ENCODE measurements around the gene ZNF597.

Gene ZNF597

DNA sequence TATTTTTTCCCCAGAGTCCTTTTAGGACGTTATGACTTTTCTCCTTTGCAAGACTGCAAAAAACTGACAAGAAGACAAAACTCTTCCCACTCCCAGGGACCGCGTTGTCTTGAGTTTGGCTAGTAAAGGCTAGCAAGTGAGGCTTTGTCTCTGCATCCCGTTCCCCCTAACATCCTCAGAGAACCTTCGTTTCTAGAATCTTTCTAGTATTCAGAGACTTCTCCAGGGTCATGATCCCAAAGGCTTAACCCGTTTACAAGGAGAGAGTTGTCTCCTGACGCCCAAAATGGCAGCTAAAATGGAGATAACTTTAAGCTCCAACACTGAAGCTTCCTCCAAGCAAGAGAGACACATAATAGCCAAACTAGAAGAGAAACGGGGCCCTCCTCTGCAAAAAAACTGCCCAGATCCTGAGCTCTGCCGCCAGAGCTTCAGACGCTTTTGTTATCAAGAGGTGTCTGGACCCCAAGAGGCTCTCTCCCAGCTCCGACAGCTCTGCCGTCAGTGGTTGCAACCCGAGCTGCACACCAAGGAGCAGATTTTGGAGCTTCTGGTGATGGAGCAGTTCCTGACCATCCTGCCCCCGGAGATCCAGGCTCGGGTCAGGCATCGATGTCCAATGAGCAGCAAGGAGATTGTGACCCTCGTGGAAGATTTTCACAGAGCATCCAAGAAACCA lies 41.4 kb downstream of the ZNF597 start:
- TF ChIP-seq, protein P1, sequence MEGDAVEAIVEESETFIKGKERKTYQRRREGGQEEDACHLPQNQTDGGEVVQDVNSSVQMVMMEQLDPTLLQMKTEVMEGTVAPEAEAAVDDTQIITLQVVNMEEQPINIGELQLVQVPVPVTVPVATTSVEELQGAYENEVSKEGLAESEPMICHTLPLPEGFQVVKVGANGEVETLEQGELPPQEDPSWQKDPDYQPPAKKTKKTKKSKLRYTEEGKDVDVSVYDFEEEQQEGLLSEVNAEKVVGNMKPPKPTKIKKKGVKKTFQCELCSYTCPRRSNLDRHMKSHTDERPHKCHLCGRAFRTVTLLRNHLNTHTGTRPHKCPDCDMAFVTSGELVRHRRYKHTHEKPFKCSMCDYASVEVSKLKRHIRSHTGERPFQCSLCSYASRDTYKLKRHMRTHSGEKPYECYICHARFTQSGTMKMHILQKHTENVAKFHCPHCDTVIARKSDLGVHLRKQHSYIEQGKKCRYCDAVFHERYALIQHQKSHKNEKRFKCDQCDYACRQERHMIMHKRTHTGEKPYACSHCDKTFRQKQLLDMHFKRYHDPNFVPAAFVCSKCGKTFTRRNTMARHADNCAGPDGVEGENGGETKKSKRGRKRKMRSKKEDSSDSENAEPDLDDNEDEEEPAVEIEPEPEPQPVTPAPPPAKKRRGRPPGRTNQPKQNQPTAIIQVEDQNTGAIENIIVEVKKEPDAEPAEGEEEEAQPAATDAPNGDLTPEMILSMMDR (IDR thresholded peaks at IDR 0.05; ENCODE audit: insufficient read depth, low read depth, low read length, missing control alignments), result no peak
- peak overlapping the region; percentile 79 for H3K4me3 ChIP-seq (ENCODE audit: low read depth, low read length)
- DNase-seq (ENCODE audit: low read depth), result peak; percentile 9

DNA sequence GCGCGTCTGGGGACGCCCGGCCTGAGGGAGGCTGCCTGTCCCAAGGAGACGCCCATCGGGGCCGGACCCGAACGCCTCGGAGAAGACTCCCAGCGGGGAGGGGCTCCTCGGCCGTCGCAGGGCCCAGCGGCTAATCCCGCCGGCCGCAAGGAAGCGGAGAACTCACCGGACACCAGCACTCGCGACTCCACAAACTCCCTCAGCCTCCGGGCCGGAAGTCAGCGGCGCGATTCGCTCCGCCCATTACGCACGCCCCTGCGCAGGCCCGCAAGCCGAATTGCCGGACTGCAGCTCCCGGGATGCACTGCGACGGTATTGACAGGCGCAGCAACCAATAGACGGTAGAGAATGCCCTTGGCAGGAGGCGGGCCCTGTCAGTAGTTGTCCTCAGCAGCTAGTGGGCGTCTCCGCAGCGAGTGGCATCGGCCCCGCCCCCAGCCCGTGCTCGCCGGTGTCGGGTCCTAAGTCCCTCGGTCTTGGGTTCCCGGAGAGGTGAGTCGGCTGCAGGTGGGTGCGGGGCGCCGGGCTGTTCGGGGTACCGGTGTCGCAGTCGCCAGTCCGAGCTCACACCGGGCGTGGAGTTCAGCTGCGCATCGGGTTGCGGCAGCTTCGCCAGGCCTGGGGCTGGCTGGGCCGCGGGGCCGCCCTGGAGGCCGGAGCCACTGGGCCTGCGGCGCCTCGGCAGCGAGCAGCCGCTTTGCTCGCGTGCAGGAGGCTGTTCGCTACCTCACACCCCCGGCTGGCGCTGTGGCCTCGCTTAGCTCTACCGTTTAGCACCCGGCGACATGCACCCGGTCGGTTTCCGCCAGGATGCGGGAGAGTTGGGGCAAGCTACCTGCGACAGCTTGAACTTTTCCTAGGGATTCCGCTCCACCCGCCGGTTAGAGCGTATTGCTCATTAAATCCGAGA lies 42.3 kb downstream of the ZNF597 start, which contains the start of the genes ZNF174 and ZSCAN32:
Gene ZNF174 (plus strand): TSS at position 437 of the 910 bp plus-strand sequence. CDS start 790 bp downstream, outside the sequence.
Gene ZSCAN32 (minus strand): TSS at position 226 of the 910 bp plus-strand sequence. CDS start 3,447 bp downstream, outside the sequence.
- DNase-seq (ENCODE audit: low read depth), result peak; percentile 100
- peak within 1 kb of the TSS; percentile 91 for H3K4me3 ChIP-seq (ENCODE audit: low read depth, low read length)
- TF ChIP-seq, protein P1 (IDR thresholded peaks at IDR 0.05; ENCODE audit: insufficient read depth, low read depth, low read length, missing control alignments), result no peak

DNA sequence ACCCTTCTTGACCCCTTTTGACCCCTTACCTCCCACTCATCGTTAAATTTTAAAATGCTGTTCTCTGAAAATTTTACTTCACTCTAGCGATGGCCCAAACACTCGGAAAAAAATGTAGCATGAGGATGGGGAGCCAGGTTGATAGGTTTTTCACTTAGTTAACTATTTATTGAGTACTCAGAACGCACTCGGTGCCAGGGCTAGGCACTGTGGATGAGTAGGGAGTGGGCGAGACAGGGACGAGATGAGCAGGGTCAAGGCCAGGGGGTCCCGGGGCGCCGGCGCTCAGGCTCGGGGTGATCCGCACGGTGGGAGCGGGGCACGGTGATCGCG lies 42.9 kb downstream of the ZNF597 start:
- H3K4me3 ChIP-seq (ENCODE audit: low read depth, low read length), result peak overlapping the region; percentile 91
- no peak for DNase-seq (ENCODE audit: low read depth)
- TF ChIP-seq, protein P1 (IDR thresholded peaks at IDR 0.05; ENCODE audit: insufficient read depth, low read depth, low read length, missing control alignments), result no peak

DNA sequence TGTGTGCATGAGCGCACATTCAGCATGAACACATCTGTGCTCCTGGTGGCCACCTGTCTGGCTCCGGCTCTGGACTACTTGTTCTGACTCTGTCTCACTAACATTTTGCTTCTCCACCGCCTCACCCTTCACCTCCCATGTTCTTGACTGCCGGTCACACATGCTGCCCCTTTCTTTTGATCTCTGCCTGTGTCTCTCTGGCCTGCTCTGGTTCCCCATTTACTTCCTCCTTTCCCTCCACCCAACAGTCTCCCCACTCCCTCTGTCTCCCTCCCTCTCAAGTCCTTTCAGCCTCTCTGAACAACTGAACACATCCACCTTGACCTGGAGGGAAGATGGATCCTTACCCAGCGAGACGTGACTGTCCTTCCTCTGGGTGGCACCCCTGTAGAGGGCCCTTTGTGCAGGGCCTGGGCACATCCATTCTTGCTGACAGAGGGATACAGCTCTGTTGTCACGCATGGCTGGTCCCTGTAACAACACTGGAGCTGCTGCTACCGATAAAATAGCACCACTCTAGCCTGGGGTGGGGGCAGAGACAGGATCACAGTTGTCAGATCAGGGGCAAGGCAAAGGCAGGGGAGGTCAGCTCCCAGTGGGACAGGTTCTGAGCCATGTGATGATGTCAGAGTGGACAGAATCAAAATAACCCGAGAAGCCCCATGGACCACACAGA lies 53.5 kb downstream of the ZNF597 start:
- DNase-seq (ENCODE audit: low read depth), result no peak
- TF ChIP-seq, protein P1 (IDR thresholded peaks at IDR 0.05; ENCODE audit: insufficient read depth, low read depth, low read length, missing control alignments), result no peak
- no peak overlapping the region for H3K4me3 ChIP-seq (ENCODE audit: low read depth, low read length)

DNA sequence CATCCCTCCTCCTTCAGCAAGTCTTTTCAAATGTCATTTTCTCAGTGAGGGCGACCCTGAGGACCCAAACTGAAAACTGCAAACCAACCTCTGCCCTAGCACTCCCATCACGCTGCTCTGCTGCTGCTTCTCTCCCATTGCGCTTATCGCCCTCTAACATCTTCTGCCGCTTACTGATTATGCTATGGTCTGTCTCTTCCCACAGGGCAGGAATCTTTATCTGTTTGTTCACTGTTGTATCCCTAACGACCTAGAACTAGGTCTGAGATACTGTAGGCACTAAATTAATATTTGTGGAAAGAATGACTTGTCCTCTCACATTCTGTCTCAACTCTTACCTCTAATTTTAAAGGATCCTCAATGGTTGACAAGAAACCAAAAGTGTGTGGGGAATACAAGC lies 55.0 kb downstream of the ZNF597 start:
- TF ChIP-seq, protein P1 (IDR thresholded peaks at IDR 0.05; ENCODE audit: insufficient read depth, low read depth, low read length, missing control alignments), result no peak
- H3K4me3 ChIP-seq (ENCODE audit: low read depth, low read length), result no peak overlapping the region
- no peak for DNase-seq (ENCODE audit: low read depth)

DNA sequence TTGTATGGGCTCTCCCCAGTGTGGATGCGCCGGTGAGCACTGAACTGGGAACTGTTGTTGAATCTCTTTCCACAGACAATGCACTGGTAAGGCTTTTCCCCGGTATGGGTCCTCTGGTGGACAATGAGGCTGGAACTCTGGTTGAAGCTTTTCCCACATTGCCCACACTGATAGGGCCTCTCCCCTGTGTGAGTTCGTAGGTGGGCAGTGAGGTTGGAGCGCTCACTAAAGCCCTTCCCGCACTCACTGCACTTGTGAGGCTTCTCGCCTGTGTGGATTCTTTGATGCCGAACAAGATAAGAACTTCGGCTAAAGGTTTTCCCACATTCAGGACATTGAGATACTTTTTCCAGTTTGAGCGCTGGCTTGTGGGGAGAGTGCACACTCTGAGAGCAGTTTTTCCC lies 60.3 kb downstream of the ZNF597 start:
- TF ChIP-seq, protein P1 (IDR thresholded peaks at IDR 0.05; ENCODE audit: insufficient read depth, low read depth, low read length, missing control alignments), result no peak
- no peak overlapping the region for H3K4me3 ChIP-seq (ENCODE audit: low read depth, low read length)
- no peak for DNase-seq (ENCODE audit: low read depth)

All from GM12865 (cell line).